Neural cell (in vitro differentiated cells): ENCODE results near the gene PRKAR1B. TPM values are rescaled to one million over a fixed set of nuclear protein-coding genes. Genes with fewer than 3 reads are reported as not detected.

Source experiments
- H2AFZ ChIP-seq: fragments of 200-600, 300-800 bp; sonication (generic), shearing (Covaris generic); 2 replicates; pipeline ENCODE4 v1.6.0; 2014; ENCODE audit warnings: low read depth, mild to moderate bottlenecking, antibody characterized with exemption, low read length, moderate library complexity
- H3F3A ChIP-seq: fragments of 200-600 bp; shearing (Covaris generic); 2 replicates; pipeline ENCODE4 v1.6.1; 2016; ENCODE audit warnings: mild to moderate bottlenecking, moderate library complexity, mixed read lengths, antibody characterized with exemption, low read length; ENCODE audit not compliant: insufficient read depth, poor library complexity, severe bottlenecking
- H3K27ac ChIP-seq: fragments of 200-600, 300-800 bp; sonication (generic), shearing (Covaris generic); 2 replicates; pipeline ENCODE4 v1.5.1; 2014; ENCODE audit warnings: mild to moderate bottlenecking, low read length, moderate library complexity
- H3K27me3 ChIP-seq: fragments of 300-800, 200-600 bp; sonication (generic), shearing (Covaris generic); 2 replicates; pipeline ENCODE4 v1.6.0; 2014; ENCODE audit warnings: mild to moderate bottlenecking, low read depth, low read length, moderate library complexity; ENCODE audit not compliant: insufficient read depth
- H3K36me3 ChIP-seq: fragments of 300-800, 200-600 bp; sonication (generic), shearing (Covaris generic); 2 replicates; pipeline ENCODE4 v1.5.1; 2014; ENCODE audit warnings: mild to moderate bottlenecking, antibody characterized with exemption, low read length, moderate library complexity; ENCODE audit not compliant: insufficient read depth
- H3K4me2 ChIP-seq: fragments of 300-800, 200-600 bp; sonication (generic), shearing (Covaris generic); 2 replicates; pipeline ENCODE4 v1.6.0; 2014; ENCODE audit warnings: mild to moderate bottlenecking, low read length
- H3K4me3 ChIP-seq: fragments of 300-800, 200-600 bp; sonication (generic), shearing (Covaris generic); 2 replicates; pipeline ENCODE4 v1.5.1; 2014; ENCODE audit warnings: mild to moderate bottlenecking, low read length, moderate library complexity
- H3K79me2 ChIP-seq: fragments of 200-600 bp; shearing (Covaris generic); replicated peaks from 2 replicates; pipeline ENCODE4 v1.6.0; 2014; ENCODE audit warnings: mild to moderate bottlenecking, low read length, moderate library complexity; ENCODE audit not compliant: insufficient read depth
- H3K9ac ChIP-seq: fragments of 300-800, 200-600 bp; sonication (generic), shearing (Covaris generic); 2 replicates; pipeline ENCODE4 v1.6.1; 2016; ENCODE audit warnings: mild to moderate bottlenecking, low read length, mixed read lengths
- H3K9me2 ChIP-seq: fragments of 200-600 bp; shearing (Covaris generic); 2 replicates; pipeline ENCODE4 v1.6.1; 2016; ENCODE audit warnings: mild to moderate bottlenecking, low read length, mixed read lengths; ENCODE audit not compliant: insufficient read depth
- H3K9me3 ChIP-seq: fragments of 200-600, 300-800 bp; sonication (generic), shearing (Covaris generic); 2 replicates; pipeline ENCODE4 v1.6.1; 2016; ENCODE audit warnings: mild to moderate bottlenecking, mixed run types, low read length, moderate library complexity, mixed read lengths
- H4K20me1 ChIP-seq: fragments of 200-600 bp; shearing (Covaris generic); 2 replicates; pipeline ENCODE4 v1.6.1; 2016; ENCODE audit warnings: mild to moderate bottlenecking, mixed run types; ENCODE audit not compliant: insufficient read depth
- CTCF ChIP-seq: fragments of 450-650 bp; IDR thresholded peaks from 2 replicates; pipeline ENCODE4 v1.5.1; 2014; ENCODE audit warnings: antibody characterized with exemption, mild to moderate bottlenecking, moderate library complexity; ENCODE audit not compliant: poor library complexity, severe bottlenecking
- EP300 ChIP-seq: fragments of 450-650 bp; conservative IDR thresholded peaks from 2 replicates; pipeline ENCODE4 v1.6.1; 2014; ENCODE audit warnings: antibody characterized with exemption, mild to moderate bottlenecking, moderate library complexity; ENCODE audit not compliant: poor library complexity, severe bottlenecking
- EZH2 ChIP-seq: fragments of 200-600, 300-800 bp; shearing (Covaris generic), sonication (generic); IDR thresholded peaks from 2 replicates; pipeline ENCODE4 v1.6.1; 2014; ENCODE audit warnings: antibody characterized with exemption, low read length, borderline replicate concordance, mild to moderate bottlenecking; ENCODE audit not compliant: insufficient read depth, poor library complexity, severe bottlenecking
- MXI1 ChIP-seq: fragments of 450-650 bp; conservative IDR thresholded peaks from 2 replicates; pipeline ENCODE4 v1.6.1; 2014; ENCODE audit warnings: antibody characterized with exemption, mild to moderate bottlenecking; ENCODE audit not compliant: poor library complexity, severe bottlenecking
- POLR2AphosphoS5 ChIP-seq: IDR thresholded peaks from 2 replicates; pipeline ENCODE4 v1.6.1; 2012
- RAD21 ChIP-seq: fragments of 450-650 bp; conservative IDR thresholded peaks from 2 replicates; pipeline ENCODE4 v1.6.1; 2014; ENCODE audit warnings: antibody characterized with exemption, mild to moderate bottlenecking, moderate library complexity
- SMC3 ChIP-seq: fragments of 450-650 bp; conservative IDR thresholded peaks from 2 replicates; pipeline ENCODE4 v1.6.1; 2014; ENCODE audit warnings: antibody characterized with exemption, mild to moderate bottlenecking, moderate library complexity; ENCODE audit not compliant: poor library complexity
- TAF1 ChIP-seq: IDR thresholded peaks from 2 replicates; pipeline ENCODE4 v1.6.1; 2012; ENCODE audit warnings: low read depth
- polyA plus RNA-seq: library from polyadenylated mRNA; depleted of rRNA; stranded (reverse); fragments of >200 nt; gene quantifications from 2 replicates; pipeline ENCODE4 v1.2.3, GENCODE V29; 2014
- TF ChIP-seq, protein P1 (sequence below): IDR thresholded peaks from 2 replicates; pipeline ENCODE4 v1.6.1; 2012; ENCODE audit warnings: borderline replicate concordance

The PRKAR1B gene
- polyA plus RNA-seq, 1 donor from 2014 or later: 38.6 TPM

- Histone ChIP-seq H3K9me3 (no peaks in the 10 kb centered on the region), H3K9ac (no peak overlapping the region), H3K79me2 (no peaks in the 10 kb centered on the region), H3F3A (no peaks in the 10 kb centered on the region), H4K20me1 (no peaks in the 10 kb centered on the region), H2AFZ (no peak overlapping the region), H3K9me2 (no peaks in the 10 kb centered on the region), H3K4me2 (no peak overlapping the region), H3K36me3 (no peaks in the 10 kb centered on the region), H3K4me3 (no peak overlapping the region), H3K27ac (no peak overlapping the region), H3K27me3 (no peaks in the 10 kb centered on the region)
- no peak for TF ChIP-seq POLR2AphosphoS5
- TF ChIP-seq MXI1: no peak
- TF ChIP-seq CTCF: no peak
- TF ChIP-seq SMC3: no peak
- TF ChIP-seq, protein P1, sequence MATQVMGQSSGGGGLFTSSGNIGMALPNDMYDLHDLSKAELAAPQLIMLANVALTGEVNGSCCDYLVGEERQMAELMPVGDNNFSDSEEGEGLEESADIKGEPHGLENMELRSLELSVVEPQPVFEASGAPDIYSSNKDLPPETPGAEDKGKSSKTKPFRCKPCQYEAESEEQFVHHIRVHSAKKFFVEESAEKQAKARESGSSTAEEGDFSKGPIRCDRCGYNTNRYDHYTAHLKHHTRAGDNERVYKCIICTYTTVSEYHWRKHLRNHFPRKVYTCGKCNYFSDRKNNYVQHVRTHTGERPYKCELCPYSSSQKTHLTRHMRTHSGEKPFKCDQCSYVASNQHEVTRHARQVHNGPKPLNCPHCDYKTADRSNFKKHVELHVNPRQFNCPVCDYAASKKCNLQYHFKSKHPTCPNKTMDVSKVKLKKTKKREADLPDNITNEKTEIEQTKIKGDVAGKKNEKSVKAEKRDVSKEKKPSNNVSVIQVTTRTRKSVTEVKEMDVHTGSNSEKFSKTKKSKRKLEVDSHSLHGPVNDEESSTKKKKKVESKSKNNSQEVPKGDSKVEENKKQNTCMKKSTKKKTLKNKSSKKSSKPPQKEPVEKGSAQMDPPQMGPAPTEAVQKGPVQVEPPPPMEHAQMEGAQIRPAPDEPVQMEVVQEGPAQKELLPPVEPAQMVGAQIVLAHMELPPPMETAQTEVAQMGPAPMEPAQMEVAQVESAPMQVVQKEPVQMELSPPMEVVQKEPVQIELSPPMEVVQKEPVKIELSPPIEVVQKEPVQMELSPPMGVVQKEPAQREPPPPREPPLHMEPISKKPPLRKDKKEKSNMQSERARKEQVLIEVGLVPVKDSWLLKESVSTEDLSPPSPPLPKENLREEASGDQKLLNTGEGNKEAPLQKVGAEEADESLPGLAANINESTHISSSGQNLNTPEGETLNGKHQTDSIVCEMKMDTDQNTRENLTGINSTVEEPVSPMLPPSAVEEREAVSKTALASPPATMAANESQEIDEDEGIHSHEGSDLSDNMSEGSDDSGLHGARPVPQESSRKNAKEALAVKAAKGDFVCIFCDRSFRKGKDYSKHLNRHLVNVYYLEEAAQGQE: no peak
- no peak for TF ChIP-seq TAF1
- no peak for TF ChIP-seq EP300
- no peak for TF ChIP-seq RAD21
- no peak for TF ChIP-seq EZH2
Observed at GRCh38 chr7:770336-770735, 43.3 kb upstream of the PRKAR1B start.

- no peaks in the 10 kb centered on the region for H4K20me1 ChIP-seq
- no peak overlapping the region for H2AFZ ChIP-seq
- no peak overlapping the region for H3K27ac ChIP-seq
- H3K4me2 ChIP-seq: no peak overlapping the region
- H3K27me3 ChIP-seq: no peaks in the 10 kb centered on the region
- TF ChIP-seq EP300 (no peak), CTCF (no peak), SMC3 (no peak), MXI1 (no peak), EZH2 (no peak), POLR2AphosphoS5 (no peak), RAD21 (no peak), TAF1 (no peak)
- TF ChIP-seq, protein P1: no peak
- no peaks in the 10 kb centered on the region for H3K79me2 ChIP-seq
- no peaks in the 10 kb centered on the region for H3K9me3 ChIP-seq
- no peak overlapping the region for H3K4me3 ChIP-seq
- H3K9ac ChIP-seq: no peak overlapping the region
- no peaks in the 10 kb centered on the region for H3F3A ChIP-seq
- no peaks in the 10 kb centered on the region for H3K9me2 ChIP-seq
- H3K36me3 ChIP-seq: no peaks in the 10 kb centered on the region
Observed at GRCh38 chr7:768881-769504, 41.9 kb upstream of the PRKAR1B start.
